B cell (primary cell): Measurements from ENCODE around the gene CIT. TPM values are rescaled to one million over a fixed set of nuclear protein-coding genes. Genes with fewer than 3 reads are reported as not detected.

Experiments
- ATAC-seq: fragments of 200-7000 bp; cut with Tn5 transposase; one replicate; pipeline ENCODE4 v1.10.0; 2021; ENCODE audit warnings: low read depth, mild to moderate bottlenecking, moderate number of reproducible peaks, moderate library complexity
- CTCF ChIA-PET: fragments of 350-600 bp; sonication (Branson Sonifier 250); formaldehyde crosslinking; loops from one replicate; lab custom pipeline; 2021; ENCODE audit warnings: antibody characterized with exemption, inconsistent platforms; lab: Charles Lee
- POLR2A ChIA-PET: fragments of 350-600 bp; sonication (Branson Sonifier 250); formaldehyde crosslinking; loops from one replicate; lab custom pipeline; 2021; ENCODE audit warnings: antibody characterized with exemption; lab: Charles Lee
- DNase-seq: peaks from one replicate; pipeline ENCODE4 v3.0.0; 2013
- H2AFZ ChIP-seq: 2 replicates; pipeline ENCODE4 v1.6.1; 2012; ENCODE audit warnings: mild to moderate bottlenecking, low read depth, low read length; ENCODE audit not compliant: insufficient read depth, poor library complexity, severe bottlenecking
- H3K27ac ChIP-seq, 2 donors: 1 replicate in 1 of 2; 2 replicates in 1 of 2; pipeline ENCODE4 v1.5.1; 2012 to 2013; ENCODE audit warnings: low read length in 2 of 2, mild to moderate bottlenecking in 2 of 2, moderate library complexity in 1 of 2
- H3K27me3 ChIP-seq, 4 experiments: fragments of 200-600 bp in 1 of 4; sonication (generic) in 1 of 4; replicated peaks in 1 of 4; 1 replicate in 2 of 4; 2 replicates in 2 of 4; pipeline versions ENCODE4 v1.6.1 to v1.7.0; 2013 to 2016; ENCODE audit warnings: low read length in 3 of 4, mild to moderate bottlenecking in 2 of 4, mixed read lengths in 1 of 4, moderate library complexity in 1 of 4; ENCODE audit not compliant: insufficient read depth in 4 of 4, control insufficient read depth in 3 of 4; ENCODE audit errors: control extremely low read depth in 1 of 4
- H3K36me3 ChIP-seq, 2 experiments: replicated peaks in 1 of 2; 1 replicate in 1 of 2; 2 replicates in 1 of 2; pipeline versions ENCODE4 v1.6.1 to v1.7.1; 2013; ENCODE audit warnings: low read length in 1 of 2; ENCODE audit not compliant: insufficient read depth in 2 of 2, control insufficient read depth in 1 of 2; ENCODE audit errors: control extremely low read depth in 1 of 2, extremely low read depth in 1 of 2
- H3K4me1 ChIP-seq, 2 donors: fragments of 200-600 bp in 1 of 2; sonication (generic) in 1 of 2; 1 replicate in 1 of 2; 2 replicates in 1 of 2; pipeline versions ENCODE4 v1.5.1 to v1.6.1; 2013 to 2017; ENCODE audit warnings: low read length in 2 of 2; ENCODE audit not compliant: control insufficient read depth in 2 of 2, insufficient read depth in 2 of 2
- H3K4me2 ChIP-seq: replicated peaks from 2 replicates; pipeline ENCODE3; 2012; ENCODE audit warnings: mild to moderate bottlenecking, low read depth, low read length; ENCODE audit not compliant: poor library complexity, severe bottlenecking
- H3K4me3 ChIP-seq, 5 experiments: fragments of 200-600 bp in 1 of 5; sonication (generic) in 1 of 5; 1 replicate in 3 of 5; 2 replicates in 2 of 5; pipeline versions ENCODE4 v1.5.1 to v1.7.0; 2011 to 2016; ENCODE audit warnings: low read length in 4 of 5, mild to moderate bottlenecking in 4 of 5, low read depth in 2 of 5, control low read depth in 1 of 5, moderate library complexity in 1 of 5; ENCODE audit not compliant: insufficient read depth in 1 of 5; ENCODE audit errors: control extremely low read depth in 1 of 5, extremely low read depth in 1 of 5
- H3K79me2 ChIP-seq: fragments of 200-600 bp; sonication (generic); one replicate; pipeline ENCODE4 v1.6.0; 2016; ENCODE audit warnings: low read length; ENCODE audit not compliant: control insufficient read depth, insufficient read depth
- H3K9ac ChIP-seq: fragments of 200-600 bp; sonication (generic); 2 replicates; pipeline ENCODE4 v1.6.1; 2017; ENCODE audit warnings: mild to moderate bottlenecking, low read length, moderate library complexity
- H3K9me3 ChIP-seq, 3 donors: one replicate each; pipeline versions ENCODE4 v1.6.1 to v1.7.1; 2013; ENCODE audit warnings: low read length in 2 of 3; ENCODE audit not compliant: control insufficient read depth in 2 of 3, insufficient read depth in 1 of 3; ENCODE audit errors: control extremely low read depth in 1 of 3
- H4K20me1 ChIP-seq: 2 replicates; pipeline ENCODE4 v1.6.0; 2012; ENCODE audit warnings: mild to moderate bottlenecking, low read length; ENCODE audit not compliant: insufficient read depth, control insufficient read depth, poor library complexity, severe bottlenecking
- H3K27ac Mint-ChIP-seq: one replicate; pipeline ENCODE4 v1.8.0; 2021; ENCODE audit warnings: mixed read lengths
- H3K27me3 Mint-ChIP-seq: one replicate; pipeline ENCODE4 v1.8.0; 2021; ENCODE audit warnings: mixed read lengths
- H3K4me1 Mint-ChIP-seq: one replicate; pipeline ENCODE4 v1.8.0; 2021; ENCODE audit warnings: mixed read lengths
- H3K4me3 Mint-ChIP-seq: one replicate; pipeline ENCODE4 v1.8.0; 2021; ENCODE audit warnings: mixed read lengths
- H3K9me3 Mint-ChIP-seq: one replicate; pipeline ENCODE4 v1.8.0; 2022; ENCODE audit warnings: mixed read lengths; ENCODE audit not compliant: insufficient read depth
- CTCF ChIP-seq: fragments of 200-600 bp; IDR thresholded peaks from one replicate; pipeline ENCODE4 v1.8.0; 2022; ENCODE audit warnings: antibody characterized with exemption, mild to moderate bottlenecking
- EZH2 ChIP-seq: IDR thresholded peaks from 2 replicates; pipeline ENCODE4 v1.6.1; 2012; ENCODE audit warnings: borderline replicate concordance, low read depth, mild to moderate bottlenecking, moderate library complexity, low read length; ENCODE audit not compliant: insufficient read depth, poor library complexity, severe bottlenecking
- WGBS: methylation state at CpG from one replicate; pipeline ENCODE4 v1.1.5; 2013; ENCODE audit warnings: missing lambda C conversion rate; ENCODE audit not compliant: insufficient coverage; 5-methylcytosine and 5-hydroxymethylcytosine counted together
- intact Hi-C: fragments of 100-400 bp; cut with micrococcal nuclease; formaldehyde crosslinking; loops from one replicate; pipeline ENCODE4 v1.10.0; 2022
- polyA plus RNA-seq: library from polyadenylated mRNA; depleted of rRNA; stranded (reverse); fragments of >200 nt; gene quantifications from 2 replicates; pipeline ENCODE4 v1.2.3, GENCODE V29; 2012
- total RNA-seq, 2 donors: library from RNA; stranded (reverse); fragments of 120-200 nt in 1 of 2; gene quantifications; 1 replicate in 1 of 2; 2 replicates in 1 of 2; pipeline versions ENCODE4 v1.2.3 to v1.2.4, GENCODE V29; 2013 to 2022

CIT gene
- total and polyA plus RNA-seq, 2 donors (not counting 1 experiment from before 2014, with no cell fraction given), result 1.4 to 6.1 TPM

- no peak overlapping the region for H2AFZ ChIP-seq
- no peaks in the 10 kb centered on the region for H3K27me3 ChIP-seq
- peaks cover under 1% of the 10 kb centered on the region for H3K4me1 Mint-ChIP-seq
- H3K27me3 Mint-ChIP-seq, result no peaks in the 10 kb centered on the region
- intact Hi-C loops, result no loop called here
- DNase-seq (no peak), ATAC-seq (no peak)
- H3K4me2 ChIP-seq, result no peak overlapping the region
- no peaks in the 10 kb centered on the region for H3K9me3 Mint-ChIP-seq
- 94% methylated on average over 3 of the region's 6 CpGs for WGBS
- ChIA-PET POLR2A (no interaction called here), CTCF (no interaction called here)
- no peaks in the 10 kb centered on the region for H3K9me3 ChIP-seq
- H3K79me2 ChIP-seq, result no peaks in the 10 kb centered on the region
- H3K9ac ChIP-seq, result no peak overlapping the region
- no peak overlapping the region for H3K4me3 Mint-ChIP-seq
- H3K36me3 ChIP-seq, result no peaks in the 10 kb centered on the region
- no peak overlapping the region for H3K4me3 ChIP-seq
- no peak overlapping the region for H3K27ac Mint-ChIP-seq
- TF ChIP-seq EZH2, result no peak
- TF ChIP-seq CTCF, result no peak
- no peak overlapping the region for H3K27ac ChIP-seq
- no peaks in the 10 kb centered on the region for H4K20me1 ChIP-seq
- no peaks in the 10 kb centered on the region for H3K4me1 ChIP-seq
Observed at GRCh38 chr12:119692997-119693396, 184.1 kb downstream of the CIT start.

GRCh38 chr12:119692410-119692809, 184.7 kb downstream of the CIT start:
- Mint-ChIP-seq H3K27me3 (no peaks in the 10 kb centered on the region), H3K27ac (no peak overlapping the region), H3K4me1 (peaks cover 4% of the 10 kb centered on the region), H3K4me3 (no peak overlapping the region), H3K9me3 (no peaks in the 10 kb centered on the region)
- POLR2A ChIA-PET, result no interaction called here
- no peak for ATAC-seq
- H3K9ac ChIP-seq, result no peak overlapping the region
- no peaks in the 10 kb centered on the region for H3K36me3 ChIP-seq
- H3K4me3 ChIP-seq, result no peak overlapping the region
- H3K27ac ChIP-seq, result no peak overlapping the region
- DNase-seq, result no peak
- H3K4me1 ChIP-seq, result no peaks in the 10 kb centered on the region
- CTCF ChIA-PET, result no interaction called here
- no peaks in the 10 kb centered on the region for H3K79me2 ChIP-seq
- no peaks in the 10 kb centered on the region for H3K27me3 ChIP-seq
- 100% methylated on average over 1 of the region's 5 CpGs for WGBS
- H2AFZ ChIP-seq, result no peak overlapping the region
- intact Hi-C loops, result no loop called here
- H4K20me1 ChIP-seq, result no peaks in the 10 kb centered on the region
- H3K4me2 ChIP-seq, result no peak overlapping the region
- no peaks in the 10 kb centered on the region for H3K9me3 ChIP-seq
- TF ChIP-seq CTCF, result no peak
- no peak for TF ChIP-seq EZH2
